HG03060 (cell line): Measurements from ENCODE around the gene DUSP23.

Experiments
- ATAC-seq: cut with Tn5 transposase; IDR thresholded peaks from one replicate; pipeline ENCODE4 v1.9.1; 2021; ENCODE audit warnings: low read depth, moderate number of reproducible peaks; ENCODE audit not compliant: unreplicated experiment

The DUSP23 gene

DNA sequence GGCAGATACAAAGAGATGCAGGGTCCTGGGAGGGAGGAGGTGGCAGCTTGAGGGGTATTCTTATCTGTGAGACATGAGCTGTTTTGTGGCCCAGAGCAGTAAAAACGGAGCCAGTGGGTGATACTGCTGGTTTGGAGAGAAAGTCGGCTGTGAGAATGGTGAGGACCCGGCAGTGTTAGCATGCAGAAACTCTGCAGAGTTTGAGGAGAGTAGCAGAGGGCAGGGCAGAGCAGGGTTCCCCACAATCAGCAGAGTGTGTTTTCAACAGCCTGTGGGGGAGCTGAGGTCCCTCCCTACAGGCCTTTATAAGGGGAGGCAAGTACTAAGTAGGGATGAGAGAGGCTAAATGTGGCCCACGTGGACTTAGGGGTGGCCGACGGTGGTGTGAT lies 46.3 kb downstream of the DUSP23 start:
- ATAC-seq: no peak

DNA sequence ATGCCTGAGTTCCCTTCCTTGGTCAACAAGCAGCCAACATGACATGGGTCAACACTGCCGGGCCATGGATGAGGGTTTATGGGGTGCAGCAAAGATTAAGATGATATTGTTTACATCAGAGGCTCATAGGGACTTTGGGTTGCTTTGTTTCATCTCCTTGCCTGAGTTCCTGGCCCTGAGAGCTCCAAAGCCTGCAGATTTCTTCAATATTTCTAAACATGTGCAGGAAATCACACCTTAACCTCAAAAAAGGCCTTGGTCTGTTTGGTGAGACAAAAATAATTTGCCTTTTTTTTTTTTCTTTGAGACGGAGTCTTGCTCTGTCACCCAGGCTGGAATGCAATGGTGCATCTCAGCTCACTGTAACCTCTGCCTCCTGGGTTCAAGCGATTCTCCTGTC lies 46.8 kb downstream of the DUSP23 start:
- no peak for ATAC-seq

DNA sequence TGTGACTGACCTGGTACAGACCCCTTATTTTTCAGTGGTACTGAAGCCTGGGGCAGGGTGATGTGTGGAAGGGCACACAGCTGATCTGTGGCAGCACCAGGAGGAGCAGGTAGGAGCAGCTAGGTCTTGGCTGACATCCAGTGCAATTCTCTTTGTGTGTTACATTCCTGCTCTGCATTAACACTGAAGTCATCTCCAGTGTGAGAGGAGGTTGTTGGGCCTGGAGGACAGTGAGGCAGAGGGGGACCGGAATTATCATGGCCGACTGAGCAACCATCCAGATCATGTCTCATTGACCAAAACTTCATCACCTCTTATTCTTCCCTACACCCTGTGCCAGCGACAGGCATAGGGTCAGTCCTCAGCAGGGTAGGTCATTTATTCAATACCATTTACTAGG lies 47.4 kb downstream of the DUSP23 start:
- ATAC-seq: no peak

DNA sequence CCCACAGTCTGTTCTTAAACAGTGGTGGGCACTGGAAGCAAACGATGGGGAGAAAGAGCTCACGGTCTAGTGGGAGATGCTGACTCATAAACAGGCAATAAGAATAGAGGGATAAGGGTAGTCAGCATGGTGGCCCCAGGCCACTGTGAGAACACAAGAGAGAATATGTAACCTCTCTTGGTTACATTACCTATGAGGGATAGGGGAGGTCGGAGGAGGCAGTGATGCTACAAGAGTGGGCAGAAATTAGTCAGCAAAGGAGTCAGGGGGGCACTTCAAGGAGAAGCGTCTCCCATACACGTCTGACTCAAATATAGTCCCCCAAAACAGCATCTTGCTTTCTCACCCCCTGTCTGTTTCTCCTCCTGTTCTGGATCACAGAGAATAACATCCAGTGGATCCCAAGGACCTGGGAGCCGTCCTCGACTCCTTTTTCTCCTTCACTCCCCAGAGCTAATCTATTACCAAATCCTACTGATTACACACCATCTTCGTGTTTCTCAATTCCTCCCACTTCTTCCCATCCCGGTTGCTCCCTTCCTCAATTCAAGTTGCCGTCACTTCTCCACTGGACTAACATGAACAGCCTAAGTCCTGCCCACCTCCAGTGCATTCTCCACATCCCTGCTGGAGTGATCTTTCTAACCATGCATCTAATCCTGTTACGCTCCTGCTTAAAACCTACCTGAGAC lies 48.0 kb downstream of the DUSP23 start:
- ATAC-seq: no peak

DNA sequence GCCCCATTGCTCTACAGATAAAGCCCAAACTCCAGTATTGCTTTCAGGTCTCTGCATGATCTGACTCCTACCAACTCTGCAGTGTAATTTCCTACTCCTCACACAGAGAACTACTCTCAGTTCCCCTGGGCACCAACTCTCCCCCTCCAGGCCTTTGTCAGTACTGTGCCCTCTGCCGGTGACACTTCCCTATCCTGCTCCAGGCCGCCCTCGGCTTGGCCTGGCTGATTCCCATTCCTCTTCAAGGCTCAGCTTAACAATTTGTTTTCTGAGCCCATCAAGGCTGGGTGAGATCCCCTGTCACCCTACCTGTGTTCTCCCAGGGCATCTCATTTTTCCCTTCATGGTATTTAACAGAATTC lies 48.5 kb downstream of the DUSP23 start:
- ATAC-seq: peak; percentile 89

DNA sequence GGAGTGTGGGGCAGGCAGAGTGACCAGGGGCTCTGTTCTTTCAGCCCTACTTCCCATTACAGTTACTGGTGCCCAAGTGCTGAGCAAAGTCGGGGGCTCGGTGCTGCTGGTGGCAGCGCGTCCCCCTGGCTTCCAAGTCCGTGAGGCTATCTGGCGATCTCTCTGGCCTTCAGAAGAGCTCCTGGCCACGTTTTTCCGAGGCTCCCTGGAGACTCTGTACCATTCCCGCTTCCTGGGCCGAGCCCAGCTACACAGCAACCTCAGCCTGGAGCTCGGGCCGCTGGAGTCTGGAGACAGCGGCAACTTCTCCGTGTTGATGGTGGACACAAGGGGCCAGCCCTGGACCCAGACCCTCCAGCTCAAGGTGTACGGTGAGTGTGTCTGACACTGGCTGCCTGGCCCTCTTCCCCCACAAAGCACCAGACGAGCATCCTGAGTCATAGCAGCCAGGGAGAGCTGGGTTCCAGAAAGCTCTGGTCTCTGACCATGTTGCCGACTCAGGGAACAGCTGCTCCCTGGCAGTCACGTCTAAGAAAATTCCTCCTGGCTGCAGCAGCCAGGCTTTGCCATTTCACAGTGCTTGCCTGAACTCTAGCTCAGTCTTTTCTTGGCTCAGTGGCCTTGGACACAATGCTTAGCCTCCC lies 49.2 kb downstream of the DUSP23 start:
- ATAC-seq: no peak

DNA sequence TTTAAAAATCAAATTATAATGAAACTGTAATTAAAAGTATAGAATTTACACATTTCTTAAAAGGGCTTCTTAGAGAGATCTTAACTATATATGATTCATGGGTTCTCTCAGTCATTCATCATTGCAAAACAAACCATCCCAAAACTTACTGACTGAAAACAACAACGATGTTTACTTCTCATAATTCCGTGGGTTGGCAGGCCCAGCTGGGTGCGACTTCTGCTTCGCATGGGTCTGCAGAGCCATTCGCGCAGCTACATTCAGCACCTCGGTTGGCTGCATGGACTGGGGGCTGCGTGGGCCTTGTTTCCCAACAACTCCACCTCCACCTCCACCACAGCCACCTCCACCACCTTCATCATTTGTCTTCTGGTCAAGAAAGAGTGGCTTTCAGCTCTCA lies 50.0 kb downstream of the DUSP23 start:
- no peak for ATAC-seq

DNA sequence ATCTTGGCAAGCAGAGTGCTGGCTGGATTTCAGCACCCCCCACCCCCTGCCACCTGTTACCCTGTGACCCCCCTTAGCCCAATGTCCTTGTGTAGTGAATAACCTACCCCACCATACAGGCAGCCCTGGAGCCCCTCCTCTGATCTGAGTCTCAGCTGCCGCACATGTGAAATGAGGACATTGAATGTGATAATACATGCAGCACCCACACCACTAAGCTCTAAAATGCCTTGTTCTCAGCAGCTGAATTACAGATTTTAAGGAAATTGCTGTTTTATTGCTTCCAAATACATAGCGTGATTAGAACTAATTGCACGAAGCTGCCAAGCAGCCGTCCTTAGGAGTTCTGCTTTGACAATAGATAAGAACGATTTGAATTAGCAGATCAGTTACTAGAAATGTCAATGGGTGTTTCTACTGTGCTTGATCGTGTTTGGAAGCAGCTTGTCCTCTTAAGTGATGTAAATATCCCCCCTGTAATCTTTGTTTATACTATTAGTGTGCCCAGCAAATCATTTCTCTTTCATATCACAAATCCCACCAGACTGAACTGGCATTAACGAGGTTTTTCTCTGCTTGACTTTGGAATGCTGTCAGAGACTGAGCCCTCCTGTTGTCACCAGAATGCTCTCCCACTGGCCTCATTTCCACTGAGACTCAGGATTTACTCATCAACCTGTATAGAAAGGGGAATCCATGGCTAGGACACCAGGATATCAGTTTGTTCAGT lies 50.8 kb downstream of the DUSP23 start:
- no peak for ATAC-seq
